CD8-positive, alpha-beta memory T cell (primary cell): ENCODE results near the gene PKM. TPM values are rescaled to one million over a fixed set of nuclear protein-coding genes. Genes with fewer than 3 reads are reported as not detected.

ENCODE experiments used
- CTCF ChIA-PET: fragments of 350-600 bp; sonication (Branson Sonifier 250); formaldehyde crosslinking; loops from one replicate; lab custom pipeline; 2021; ENCODE audit warnings: antibody characterized with exemption; lab: Charles Lee
- POLR2A ChIA-PET: fragments of 350-600 bp; sonication (Branson Sonifier 250); formaldehyde crosslinking; loops from one replicate; lab custom pipeline; 2021; ENCODE audit warnings: antibody characterized with exemption; lab: Charles Lee
- DNase-seq, 5 donors: peaks; one replicate each; pipeline versions ENCODE4 v3.0.0 to v3.0.0-alpha.2; 2020 to 2022; ENCODE audit warnings: mixed read lengths in 1 of 5
- H3K27ac ChIP-seq: one replicate; pipeline ENCODE4 v1.7.0; 2013; ENCODE audit warnings: low read depth, mild to moderate bottlenecking, low read length, moderate library complexity
- H3K27me3 ChIP-seq: 2 replicates; pipeline ENCODE4 v1.7.0; 2013; ENCODE audit warnings: low read length, mild to moderate bottlenecking; ENCODE audit not compliant: insufficient read depth, poor library complexity, severe bottlenecking
- H3K36me3 ChIP-seq: 2 replicates; pipeline ENCODE4 v1.7.0; 2013; ENCODE audit warnings: mild to moderate bottlenecking, low read length, moderate library complexity; ENCODE audit not compliant: insufficient read depth
- H3K4me1 ChIP-seq: 2 replicates; pipeline ENCODE4 v1.7.0; 2013; ENCODE audit warnings: mild to moderate bottlenecking, low read length, moderate library complexity; ENCODE audit not compliant: insufficient read depth
- H3K4me3 ChIP-seq: 2 replicates; pipeline ENCODE4 v1.7.0; 2013; ENCODE audit warnings: mild to moderate bottlenecking, low read length
- H3K9me3 ChIP-seq: 2 replicates; pipeline ENCODE4 v1.7.0; 2013; ENCODE audit warnings: mild to moderate bottlenecking, low read length
- H3K27ac Mint-ChIP-seq, 8 donors: one replicate each; pipeline ENCODE4 v1.8.0; 2020 to 2021; ENCODE audit warnings: mixed read lengths in 8 of 8, mild to moderate bottlenecking in 6 of 8, inconsistent platforms in 3 of 8, moderate library complexity in 3 of 8
- H3K27me3 Mint-ChIP-seq, 2 donors: one replicate each; pipeline ENCODE4 v1.8.0; 2020 to 2021; ENCODE audit warnings: mixed read lengths in 2 of 2, mild to moderate bottlenecking in 1 of 2, moderate library complexity in 1 of 2
- H3K36me3 Mint-ChIP-seq, 3 donors: one replicate each; pipeline ENCODE4 v1.8.0; 2020 to 2021; ENCODE audit warnings: mixed read lengths in 3 of 3, inconsistent platforms in 1 of 3, mild to moderate bottlenecking in 1 of 3
- H3K4me1 Mint-ChIP-seq, 3 donors: one replicate each; pipeline ENCODE4 v1.8.0; 2020 to 2021; ENCODE audit warnings: mixed read lengths in 3 of 3, inconsistent platforms in 1 of 3, mild to moderate bottlenecking in 1 of 3
- H3K4me3 Mint-ChIP-seq, 7 donors: one replicate each; pipeline ENCODE4 v1.8.0; 2020 to 2021; ENCODE audit warnings: mixed read lengths in 7 of 7, mild to moderate bottlenecking in 6 of 7, moderate library complexity in 4 of 7, inconsistent platforms in 2 of 7
- H3K9me3 Mint-ChIP-seq, 5 donors: one replicate each; pipeline ENCODE4 v1.8.0; 2020 to 2022; ENCODE audit warnings: mixed read lengths in 5 of 5, mild to moderate bottlenecking in 3 of 5, moderate library complexity in 2 of 5, inconsistent platforms in 1 of 5
- polyA plus RNA-seq: library from polyadenylated mRNA; unstranded; fragments of 300-500 nt; fragmentation: Illumina TruSeq; gene quantifications from one replicate; pipeline ENCODE4 v1.2.3, GENCODE V29; 2021
- total RNA-seq, 2 experiments: library from RNA; stranded (reverse); gene quantifications; one replicate each; pipeline ENCODE4 v1.2.3, GENCODE V29; 2021

PKM gene
- total and polyA plus RNA-seq, 3 experiments from 2014 or later, result 337 to 2,187 (median 2,146) TPM

GRCh38 chr15:72168808-72169190, 62.2 kb downstream of the PKM start:
- H3K4me3 ChIP-seq, result no peak overlapping the region
- H3K36me3 Mint-ChIP-seq, result no peaks in the 10 kb centered on the region
- no peaks in the 10 kb centered on the region for H3K27me3 ChIP-seq
- H3K4me1 ChIP-seq, result no peaks in the 10 kb centered on the region
- H3K9me3 Mint-ChIP-seq, result no peaks in the 10 kb centered on the region
- no peaks in the 10 kb centered on the region for H3K9me3 ChIP-seq
- no peaks in the 10 kb centered on the region for H3K36me3 ChIP-seq
- no peak overlapping the region for H3K4me3 Mint-ChIP-seq
- no peak for DNase-seq
- peaks cover 2 to 7% (median 7%) of the 10 kb centered on the region in 3 donors for H3K4me1 Mint-ChIP-seq
- peak overlapping the region in 1 of 8 donors; percentile 6 for H3K27ac Mint-ChIP-seq
- ChIA-PET CTCF (interaction anchor here (1.2 kb wide), 1 partner anchor 425 kb away, joined by 4 read pairs; no protein-coding TSS in a partner anchor), POLR2A (no interaction called here)
- H3K27ac ChIP-seq, result no peak overlapping the region
- peaks cover under 1 to 2% of the 10 kb centered on the region in 2 donors for H3K27me3 Mint-ChIP-seq

- DNase-seq, result no peak
- Histone ChIP-seq H3K36me3 (no peaks in the 10 kb centered on the region), H3K9me3 (no peaks in the 10 kb centered on the region), H3K27me3 (no peaks in the 10 kb centered on the region), H3K27ac (no peak overlapping the region), H3K4me1 (no peaks in the 10 kb centered on the region), H3K4me3 (no peak overlapping the region)
- H3K9me3 Mint-ChIP-seq, result no peaks in the 10 kb centered on the region
- ChIA-PET POLR2A (no interaction called here), CTCF (interaction anchor here (1.2 kb wide), 1 partner anchor 424 kb away, joined by 4 read pairs; no protein-coding TSS in a partner anchor)
- peaks cover 0 to 2% of the 10 kb centered on the region in 2 donors for H3K27me3 Mint-ChIP-seq
- H3K27ac Mint-ChIP-seq, result no peak overlapping the region
- H3K36me3 Mint-ChIP-seq, result no peaks in the 10 kb centered on the region
- peaks cover 2 to 7% (median 7%) of the 10 kb centered on the region in 3 donors for H3K4me1 Mint-ChIP-seq
- H3K4me3 Mint-ChIP-seq, result peak overlapping the region in 1 of 7 donors; percentile 13
Observed at GRCh38 chr15:72168131-72168807, 62.7 kb downstream of the PKM start.

GRCh38 chr15:72167445-72167844, 63.5 kb downstream of the PKM start:
- H3K4me3 Mint-ChIP-seq, result no peak overlapping the region
- Histone ChIP-seq H3K9me3 (no peaks in the 10 kb centered on the region), H3K36me3 (no peaks in the 10 kb centered on the region), H3K27ac (no peak overlapping the region), H3K4me1 (no peaks in the 10 kb centered on the region), H3K4me3 (no peak overlapping the region), H3K27me3 (no peaks in the 10 kb centered on the region)
- no peaks in the 10 kb centered on the region for H3K9me3 Mint-ChIP-seq
- peaks cover 0 to 2% of the 10 kb centered on the region in 2 donors for H3K27me3 Mint-ChIP-seq
- peaks cover 2 to 7% (median 7%) of the 10 kb centered on the region in 3 donors for H3K4me1 Mint-ChIP-seq
- CTCF ChIA-PET, result interaction anchor here (1.3 kb wide), 1 partner anchor 438 kb away, joined by 3 read pairs; no protein-coding TSS in a partner anchor
- DNase-seq, result no peak
- no peak overlapping the region for H3K27ac Mint-ChIP-seq
- H3K36me3 Mint-ChIP-seq, result no peaks in the 10 kb centered on the region
- POLR2A ChIA-PET, result no interaction called here

GRCh38 chr15:72166716-72167417, 64.1 kb downstream of the PKM start:
- H3K36me3 Mint-ChIP-seq, result no peaks in the 10 kb centered on the region
- Histone ChIP-seq H3K27me3 (no peaks in the 10 kb centered on the region), H3K4me3 (no peak overlapping the region), H3K4me1 (no peaks in the 10 kb centered on the region), H3K27ac (no peak overlapping the region), H3K9me3 (no peaks in the 10 kb centered on the region), H3K36me3 (no peaks in the 10 kb centered on the region)
- H3K4me1 Mint-ChIP-seq, result peaks cover 2 to 7% (median 7%) of the 10 kb centered on the region in 3 donors
- ChIA-PET POLR2A (no interaction called here), CTCF (interaction anchor here (1.2 to 1.3 kb wide), 2 partner anchors 386 to 438 kb away, joined by 3 read pairs; no protein-coding TSS in a partner anchor)
- peak overlapping the region in 1 of 8 donors; percentile 75 for H3K27ac Mint-ChIP-seq
- no peak overlapping the region for H3K4me3 Mint-ChIP-seq
- H3K27me3 Mint-ChIP-seq, result peaks cover 0 to 2% of the 10 kb centered on the region in 2 donors
- no peak for DNase-seq
- H3K9me3 Mint-ChIP-seq, result no peaks in the 10 kb centered on the region

GRCh38 chr15:72163719-72164118, 67.3 kb downstream of the PKM start:
- Mint-ChIP-seq H3K36me3 (no peaks in the 10 kb centered on the region), H3K9me3 (no peaks in the 10 kb centered on the region), H3K27ac (peak overlapping the region in 1 of 8 donors; percentile 14), H3K4me1 (peaks cover 2 to 7% (median 7%) of the 10 kb centered on the region in 3 donors), H3K27me3 (peaks cover 0 to 4% of the 10 kb centered on the region in 2 donors), H3K4me3 (no peak overlapping the region)
- Histone ChIP-seq H3K4me1 (no peaks in the 10 kb centered on the region), H3K27ac (no peak overlapping the region), H3K4me3 (no peak overlapping the region), H3K9me3 (no peaks in the 10 kb centered on the region), H3K27me3 (no peaks in the 10 kb centered on the region), H3K36me3 (no peaks in the 10 kb centered on the region)
- ChIA-PET POLR2A (no interaction called here), CTCF (no interaction called here)
- no peak for DNase-seq

GRCh38 chr15:72162569-72162968, 68.4 kb downstream of the PKM start:
- H3K4me1 Mint-ChIP-seq, result no peaks in the 10 kb centered on the region
- H3K4me3 ChIP-seq, result no peak overlapping the region
- H3K36me3 ChIP-seq, result no peaks in the 10 kb centered on the region
- ChIA-PET POLR2A (no interaction called here), CTCF (interaction anchor here (0.9 kb wide), 1 partner anchor 9 kb away, joined by 5 read pairs; no protein-coding TSS in a partner anchor)
- no peaks in the 10 kb centered on the region for H3K9me3 Mint-ChIP-seq
- no peak overlapping the region for H3K4me3 Mint-ChIP-seq
- no peak overlapping the region for H3K27ac Mint-ChIP-seq
- H3K4me1 ChIP-seq, result no peaks in the 10 kb centered on the region
- no peak overlapping the region for H3K27ac ChIP-seq
- H3K27me3 Mint-ChIP-seq, result peaks cover 0 to 2% of the 10 kb centered on the region in 2 donors
- H3K36me3 Mint-ChIP-seq, result no peaks in the 10 kb centered on the region
- no peaks in the 10 kb centered on the region for H3K9me3 ChIP-seq
- no peaks in the 10 kb centered on the region for H3K27me3 ChIP-seq
- DNase-seq, result no peak

GRCh38 chr15:72161361-72162132, 69.4 kb downstream of the PKM start:
- DNase-seq, result no peak

More at GRCh38 chr15:72161361-72162132, 69.4 kb downstream of the PKM start:
- Histone ChIP-seq H3K27me3 (no peaks in the 10 kb centered on the region), H3K4me1 (no peaks in the 10 kb centered on the region), H3K36me3 (no peaks in the 10 kb centered on the region), H3K4me3 (no peak overlapping the region), H3K27ac (no peak overlapping the region), H3K9me3 (no peaks in the 10 kb centered on the region)
- CTCF ChIA-PET, result interaction anchor here (1.0 kb wide), 1 partner anchor 65 kb away, joined by 3 read pairs; no protein-coding TSS in a partner anchor
- Mint-ChIP-seq H3K9me3 (no peaks in the 10 kb centered on the region), H3K4me3 (no peak overlapping the region), H3K36me3 (no peaks in the 10 kb centered on the region), H3K4me1 (no peaks in the 10 kb centered on the region), H3K27me3 (peaks cover 0 to 2% of the 10 kb centered on the region in 2 donors), H3K27ac (no peak overlapping the region)
- POLR2A ChIA-PET, result no interaction called here
